GM12878 (cell line): ENCODE data around the gene KIRREL3. TPM values are rescaled to one million over a fixed set of nuclear protein-coding genes. Genes with fewer than 3 reads are reported as not detected.

Source experiments
- ATAC-seq: fragments of 200-7000 bp; cut with Tn5 transposase; 3 replicates; pipeline ENCODE4 v1.9.1; 2020; ENCODE audit warnings: mild to moderate bottlenecking, moderate library complexity
- BruUV-seq: library from RNA; stranded (reverse); fragments of 400-500 nt; replicated peaks from 2 replicates; lab custom pipeline; 2021; lab: Mats Ljungman, UMichigan
- CTCF ChIA-PET: fragments of 300-600 bp; sonication (Branson Sonifier 250); formaldehyde crosslinking; extraction: SDS; loops from one replicate; lab custom pipeline; 2021; ENCODE audit warnings: inconsistent platforms; lab: Yijun Ruan, JAX
- POLR2A ChIA-PET: fragments of 350-600 bp; formaldehyde crosslinking; extraction: SDS; loops from one replicate; lab custom pipeline; 2021; ENCODE audit warnings: inconsistent platforms; lab: Charles Lee
- RAD21 ChIA-PET: fragments of 300-600 bp; sonication (Branson Sonifier 250); formaldehyde crosslinking; loops from one replicate; lab custom pipeline; 2023; ENCODE audit warnings: antibody characterized with exemption; ENCODE audit not compliant: unreplicated experiment; lab: Charles Lee
- SMC1A ChIA-PET: fragments of 300-600 bp; sonication (Branson Sonifier 250); formaldehyde crosslinking; loops from one replicate; lab custom pipeline; 2023; ENCODE audit not compliant: unreplicated experiment, uncharacterized antibody; lab: Charles Lee
- DNase-seq: peaks from one replicate; pipeline ENCODE4 v3.0.0-alpha.2; 2011; ENCODE audit warnings: low read depth, low spot score
- FAIRE-seq: peaks from 3 replicates; lab custom pipeline; 2011; peaks lifted over from hg19 to GRCh38; lab: Jason Lieb, UNC
- H2AFZ ChIP-seq: 2 replicates; pipeline ENCODE4 v1.6.0; 2011; ENCODE audit warnings: low read depth, low read length, control low read depth; ENCODE audit not compliant: control insufficient read depth
- H3K27ac ChIP-seq: 2 replicates; pipeline ENCODE4 v1.5.1; 2011; ENCODE audit warnings: control low read depth; ENCODE audit not compliant: control insufficient read depth, insufficient read depth
- H3K27me3 ChIP-seq, 2 experiments: replicated peaks in 1 of 2; 2 replicates each; pipeline versions ENCODE4 v1.6.0 to v1.6.1; 2011; ENCODE audit warnings: low read length in 1 of 2; ENCODE audit not compliant: control insufficient read depth in 2 of 2, insufficient read depth in 2 of 2
- H3K36me3 ChIP-seq, 2 experiments: 2 replicates each; pipeline ENCODE4 v1.5.1; 2011; ENCODE audit warnings: low read length in 1 of 2; ENCODE audit not compliant: control insufficient read depth in 2 of 2, insufficient read depth in 2 of 2
- H3K4me1 ChIP-seq: 2 replicates; pipeline ENCODE4 v1.6.1; 2011; ENCODE audit warnings: mild to moderate bottlenecking, low read length, moderate library complexity, mixed read lengths; ENCODE audit not compliant: control insufficient read depth, insufficient read depth
- H3K4me2 ChIP-seq: 2 replicates; pipeline ENCODE4 v1.6.0; 2011; ENCODE audit warnings: control low read depth; ENCODE audit not compliant: control insufficient read depth, insufficient read depth
- H3K4me3 ChIP-seq: fragments of 200-600 bp; sonication (generic); 2 replicates; pipeline ENCODE4 v1.5.1; 2016
- H3K79me2 ChIP-seq: 2 replicates; pipeline ENCODE4 v1.6.0; 2011; ENCODE audit warnings: low read length; ENCODE audit not compliant: control insufficient read depth, insufficient read depth
- H3K9ac ChIP-seq: 2 replicates; pipeline ENCODE4 v1.8.0; 2011; ENCODE audit warnings: low read length, control low read depth, mixed read lengths; ENCODE audit not compliant: control insufficient read depth, insufficient read depth
- H3K9me3 ChIP-seq: replicated peaks from 3 replicates; pipeline ENCODE4 v1.5.1; 2011; ENCODE audit warnings: mild to moderate bottlenecking, low read length; ENCODE audit not compliant: control insufficient read depth, insufficient read depth
- H4K20me1 ChIP-seq: 2 replicates; pipeline ENCODE4 v1.6.0; 2011; ENCODE audit not compliant: control insufficient read depth, insufficient read depth
- ASH2L ChIP-seq: fragments of 300-600, 200-600 bp; sonication (generic); IDR thresholded peaks from 2 replicates; pipeline ENCODE4 v1.6.1; 2017; ENCODE audit warnings: low read depth, mild to moderate bottlenecking, borderline replicate concordance
- CEBPZ ChIP-seq: fragments of 150-350 bp; IDR thresholded peaks from 2 replicates; pipeline ENCODE4 v1.6.1; 2016; ENCODE audit warnings: low read depth, low read length
- CHD2 ChIP-seq: IDR thresholded peaks from 2 replicates; pipeline ENCODE4 v1.6.1; 2011; ENCODE audit warnings: low read depth, low read length, improper control_type of control experiment, borderline replicate concordance
- CHD4 ChIP-seq: fragments of 200-600 bp; sonication (generic); IDR thresholded peaks from 2 replicates; pipeline ENCODE4 v1.6.1; 2016; ENCODE audit warnings: mild to moderate bottlenecking
- ETV6 ChIP-seq, 2 experiments: fragments of 450-650 bp in 1 of 2; IDR thresholded peaks in 1 of 2; conservative IDR thresholded peaks in 1 of 2; 2 replicates each; pipeline ENCODE4 v1.6.1; 2014; ENCODE audit warnings: antibody characterized with exemption in 1 of 2, borderline replicate concordance in 1 of 2, low read depth in 1 of 2, mild to moderate bottlenecking in 1 of 2, moderate library complexity in 1 of 2
- EZH2 ChIP-seq: IDR thresholded peaks from 2 replicates; pipeline ENCODE4 v1.6.1; 2012; ENCODE audit warnings: low read depth, mild to moderate bottlenecking, control low read depth, inconsistent platforms, low read length, borderline replicate concordance; ENCODE audit not compliant: control insufficient read depth
- HDGF ChIP-seq: fragments of 450-650 bp; IDR thresholded peaks from 2 replicates; pipeline ENCODE4 v1.6.1; 2016; ENCODE audit warnings: antibody characterized with exemption
- JUND ChIP-seq: IDR thresholded peaks from 2 replicates; pipeline ENCODE4 v1.6.1; 2012; ENCODE audit warnings: low read depth, mild to moderate bottlenecking, low read length, improper control_type of control experiment, moderate library complexity
- MXI1 ChIP-seq: fragments of 150-350 bp; IDR thresholded peaks from 2 replicates; pipeline ENCODE4 v1.6.1; 2011; ENCODE audit warnings: low read depth, mild to moderate bottlenecking, inconsistent platforms, low read length, improper control_type of control experiment
- NKRF ChIP-seq: fragments of 450-650 bp; conservative IDR thresholded peaks from 2 replicates; pipeline ENCODE4 v1.6.1; 2017; ENCODE audit warnings: mild to moderate bottlenecking, moderate library complexity
- PAX8 ChIP-seq: fragments of 450-650 bp; IDR thresholded peaks from 2 replicates; pipeline ENCODE4 v1.6.1; 2017; ENCODE audit warnings: mild to moderate bottlenecking, moderate library complexity
- POU2F2 ChIP-seq: IDR thresholded peaks from 3 replicates; pipeline ENCODE4 v1.6.1; 2011; ENCODE audit warnings: low read depth, mild to moderate bottlenecking, low read length, borderline replicate concordance
- SP1 ChIP-seq: IDR thresholded peaks from one replicate; pipeline ENCODE4 v1.6.1; 2011; ENCODE audit warnings: low read depth, low read length
- STAT3 ChIP-seq: IDR thresholded peaks from 2 replicates; pipeline ENCODE4 v1.6.1; 2011; ENCODE audit warnings: low read depth, low read length, improper control_type of control experiment
- WGBS: methylation state at CpG from one replicate; pipeline ENCODE4 v1.1.6; 2016; ENCODE audit warnings: low lambda C conversion rate; ENCODE audit not compliant: insufficient replicate concordance, insufficient coverage; ENCODE audit errors: missing lambda C conversion rate; 5-methylcytosine and 5-hydroxymethylcytosine counted together
- in situ Hi-C: fragments of 300-500 bp; cut with MboI; formaldehyde crosslinking; loops from 9 replicates; pipeline ENCODE4 v1.14.3; 2018; ENCODE audit warnings: mixed read lengths
- intact Hi-C: fragments of 100-400 bp; cut with micrococcal nuclease; formaldehyde crosslinking; loops from one replicate; pipeline ENCODE4 v1.14.2; 2022; ENCODE audit not compliant: unreplicated experiment
- polyA plus RNA-seq, 11 experiments: library from polyadenylated mRNA; depleted of rRNA in 4 of 11; unstranded in 6 of 11; stranded (reverse) in 5 of 11; fragments of >200 nt; fragmentation: Nextera tagmentation in 4 of 11; fragmentation: Illumina TruSeq in 1 of 11; extraction: Ambion mirVana in 4 of 11; extraction: Trizol in 1 of 11; gene quantifications; 1 replicate in 1 of 11; 2 replicates in 10 of 11; pipeline versions ENCODE4 v1.2.1 to v1.2.3, GENCODE V29; 2011 to 2016; ENCODE audit warnings: inconsistent platforms in 2 of 11, missing spikeins in 2 of 11, low read depth in 1 of 11
- total RNA-seq, 4 experiments: library from RNA; depleted of rRNA in 3 of 4; stranded (reverse); fragments of >200 nt in 3 of 4; fragmentation: Illumina TruSeq in 1 of 4; extraction: Trizol in 1 of 4; gene quantifications; 2 replicates each; pipeline versions ENCODE4 v1.2.1 to v1.2.3, GENCODE V29; 2013 to 2021
- TF ChIP-seq, protein P1 (sequence below): fragments of 450-650 bp; formaldehyde crosslinking; IDR thresholded peaks from 2 replicates; pipeline ENCODE4 v1.5.0; 2022; ENCODE audit warnings: mild to moderate bottlenecking, missing genetic modification characterization

KIRREL3 gene
- total and polyA plus RNA-seq, 10 of the 15 experiments (the other 5 are each of a cell fraction or from before 2014, with no cell fraction given): under 0.01 TPM; not detected in 9

DNA sequence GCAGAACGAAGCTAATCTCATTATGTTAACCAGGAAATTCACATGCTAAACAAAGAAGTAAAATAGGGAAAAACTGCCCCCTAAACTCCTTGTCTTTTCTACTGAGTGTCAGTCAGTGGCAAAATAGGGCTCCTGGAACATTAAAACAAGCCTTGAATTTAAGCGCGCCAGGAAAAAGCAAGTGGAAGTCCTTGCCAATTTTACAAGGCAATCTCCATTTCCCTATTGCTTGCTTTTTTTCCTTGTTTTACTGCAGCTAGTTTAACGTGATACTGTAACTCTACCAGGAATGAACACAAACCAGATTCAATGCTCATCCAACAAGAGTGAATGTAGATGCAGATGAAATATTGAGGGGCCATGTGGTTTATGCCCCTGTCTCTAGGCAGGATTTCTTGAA, 28.1 kb upstream of the KIRREL3 start (continued):
- no peak for TF ChIP-seq MXI1
- no peak for TF ChIP-seq HDGF
- no peak for TF ChIP-seq STAT3
- TF ChIP-seq PAX8: no peak

- POLR2A ChIA-PET: no interaction called here
- intact Hi-C loops: no loop called here
- BruUV-seq: no TSS peak
- TF ChIP-seq CHD4: no peak
- no peak for TF ChIP-seq MXI1
- TF ChIP-seq NKRF: no peak
- TF ChIP-seq, protein P1, sequence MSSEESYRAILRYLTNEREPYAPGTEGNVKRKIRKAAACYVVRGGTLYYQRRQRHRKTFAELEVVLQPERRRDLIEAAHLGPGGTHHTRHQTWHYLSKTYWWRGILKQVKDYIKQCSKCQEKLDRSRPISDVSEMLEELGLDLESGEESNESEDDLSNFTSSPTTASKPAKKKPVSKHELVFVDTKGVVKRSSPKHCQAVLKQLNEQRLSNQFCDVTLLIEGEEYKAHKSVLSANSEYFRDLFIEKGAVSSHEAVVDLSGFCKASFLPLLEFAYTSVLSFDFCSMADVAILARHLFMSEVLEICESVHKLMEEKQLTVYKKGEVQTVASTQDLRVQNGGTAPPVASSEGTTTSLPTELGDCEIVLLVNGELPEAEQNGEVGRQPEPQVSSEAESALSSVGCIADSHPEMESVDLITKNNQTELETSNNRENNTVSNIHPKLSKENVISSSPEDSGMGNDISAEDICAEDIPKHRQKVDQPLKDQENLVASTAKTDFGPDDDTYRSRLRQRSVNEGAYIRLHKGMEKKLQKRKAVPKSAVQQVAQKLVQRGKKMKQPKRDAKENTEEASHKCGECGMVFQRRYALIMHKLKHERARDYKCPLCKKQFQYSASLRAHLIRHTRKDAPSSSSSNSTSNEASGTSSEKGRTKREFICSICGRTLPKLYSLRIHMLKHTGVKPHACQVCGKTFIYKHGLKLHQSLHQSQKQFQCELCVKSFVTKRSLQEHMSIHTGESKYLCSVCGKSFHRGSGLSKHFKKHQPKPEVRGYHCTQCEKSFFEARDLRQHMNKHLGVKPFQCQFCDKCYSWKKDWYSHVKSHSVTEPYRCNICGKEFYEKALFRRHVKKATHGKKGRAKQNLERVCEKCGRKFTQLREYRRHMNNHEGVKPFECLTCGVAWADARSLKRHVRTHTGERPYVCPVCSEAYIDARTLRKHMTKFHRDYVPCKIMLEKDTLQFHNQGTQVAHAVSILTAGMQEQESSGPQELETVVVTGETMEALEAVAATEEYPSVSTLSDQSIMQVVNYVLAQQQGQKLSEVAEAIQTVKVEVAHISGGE (CRISPR knock-in tag): no peak
- TF ChIP-seq EZH2: no peak
- TF ChIP-seq CEBPZ: no peak
- no peak for TF ChIP-seq POU2F2
- TF ChIP-seq CHD2: no peak
- TF ChIP-seq SP1: no peak
- no peak for TF ChIP-seq JUND
- TF ChIP-seq ASH2L: no peak
- no peak for TF ChIP-seq ETV6 (conservative IDR thresholded peaks at IDR 0.05 in 1 of 2, IDR thresholded peaks at IDR 0.05 in 1 of 2; ENCODE audit: borderline replicate concordance in 1 of 2, low read depth in 1 of 2)
Measured at GRCh38 chr11:127027789-127028188, 27.2 kb upstream of the KIRREL3 start.

More at GRCh38 chr11:127027789-127028188, 27.2 kb upstream of the KIRREL3 start:
- Histone ChIP-seq H3K27ac (no peak overlapping the region), H3K9ac (no peak overlapping the region), H2AFZ (no peak overlapping the region), H4K20me1 (no peaks in the 10 kb centered on the region), H3K4me2 (no peak overlapping the region), H3K36me3 (no peaks in the 10 kb centered on the region), H3K9me3 (no peaks in the 10 kb centered on the region), H3K4me1 (no peaks in the 10 kb centered on the region), H3K4me3 (no peak overlapping the region), H3K27me3 (no peaks in the 10 kb centered on the region), H3K79me2 (no peaks in the 10 kb centered on the region)
- no peak for ATAC-seq
- no peak for DNase-seq
- SMC1A ChIA-PET: no interaction called here
- CTCF ChIA-PET: no interaction called here
- RAD21 ChIA-PET: no interaction called here
- in situ Hi-C loops: no loop called here
- FAIRE-seq: no peak
- 9% methylated on average over 5 of the region's 5 CpGs for WGBS
